ENCODE data around the gene C1QB. TPM values are rescaled to one million over a fixed set of nuclear protein-coding genes. Genes with fewer than 3 reads are reported as not detected.
"Not testable (repeated sequence)": the region's sequence is repeated elsewhere in the genome, so short reads cannot be mapped to it uniquely, and the experiment has no call there.

The C1QB gene
- total RNA-seq, 2 donors from 2014 or later, result 448 to 884 TPM

- DNase-seq (ENCODE audit: low spot score) (no peak), ATAC-seq (ENCODE audit: insufficient number of reproducible peaks, low FRiP score, low read depth) (no peak)
- Histone ChIP-seq H3K4me1 (ENCODE audit: control insufficient read depth in 1 of 2, low read depth in 2 of 2) (no peaks in the 10 kb centered on the region), H3K27me3 (replicated peaks; ENCODE audit: insufficient read depth) (no peaks in the 10 kb centered on the region), H3K4me3 (no peak overlapping the region), H3K36me3 (no peaks in the 10 kb centered on the region), H3K9me3 (no peaks in the 10 kb centered on the region), H3K27ac (no peak overlapping the region)
- TF ChIP-seq CTCF (IDR thresholded peaks at IDR 0.05), result no peak
These were observed 19.0 kb downstream of the C1QB start for GRCh38 chr1:22671999-22672398.

- no peaks in the 10 kb centered on the region for H3K9me3 ChIP-seq
- no peak for ATAC-seq (ENCODE audit: insufficient number of reproducible peaks, low FRiP score, low read depth)
- no peaks in the 10 kb centered on the region for H3K27me3 ChIP-seq (replicated peaks; ENCODE audit: insufficient read depth)
- no peak for DNase-seq (ENCODE audit: low spot score)
- H3K4me3 ChIP-seq, result no peak overlapping the region
- no peaks in the 10 kb centered on the region for H3K36me3 ChIP-seq
- no peaks in the 10 kb centered on the region for H3K4me1 ChIP-seq (ENCODE audit: control insufficient read depth in 1 of 2, low read depth in 2 of 2)
- peak; percentile 37 for TF ChIP-seq CTCF (IDR thresholded peaks at IDR 0.05)
- H3K27ac ChIP-seq, result no peak overlapping the region
These were observed 20.7 kb downstream of the C1QB start for GRCh38 chr1:22673486-22674409.

GRCh38 chr1:22674410-22674749, 21.3 kb downstream of the C1QB start:
- no peak overlapping the region for H3K27ac ChIP-seq
- no peaks in the 10 kb centered on the region for H3K4me1 ChIP-seq (ENCODE audit: control insufficient read depth in 1 of 2, low read depth in 2 of 2)
- DNase-seq (ENCODE audit: low spot score), result no peak
- TF ChIP-seq CTCF (IDR thresholded peaks at IDR 0.05), result no peak
- H3K9me3 ChIP-seq, result no peaks in the 10 kb centered on the region
- no peaks in the 10 kb centered on the region for H3K36me3 ChIP-seq
- no peak overlapping the region for H3K4me3 ChIP-seq
- no peak for ATAC-seq (ENCODE audit: insufficient number of reproducible peaks, low FRiP score, low read depth)
- H3K27me3 ChIP-seq (replicated peaks; ENCODE audit: insufficient read depth), result no peaks in the 10 kb centered on the region

- H3K27me3 ChIP-seq (replicated peaks; ENCODE audit: insufficient read depth); H3K36me3 ChIP-seq; H3K27ac ChIP-seq; H3K4me3 ChIP-seq; H3K9me3 ChIP-seq; ATAC-seq (ENCODE audit: insufficient number of reproducible peaks, low FRiP score, low read depth); H3K4me1 ChIP-seq (ENCODE audit: control insufficient read depth in 1 of 2, low read depth in 2 of 2); DNase-seq (ENCODE audit: low spot score): not testable (repeated sequence)
These were observed 23.1 kb downstream of the C1QB start for GRCh38 chr1:22676151-22676550.

GRCh38 chr1:22676916-22677583, 24.0 kb downstream of the C1QB start:
- no peaks in the 10 kb centered on the region for H3K36me3 ChIP-seq
- no peak overlapping the region for H3K4me3 ChIP-seq
- H3K9me3 ChIP-seq, result no peaks in the 10 kb centered on the region
- no peak for DNase-seq (ENCODE audit: low spot score)
- no peaks in the 10 kb centered on the region for H3K27me3 ChIP-seq (replicated peaks; ENCODE audit: insufficient read depth)
- no peak for ATAC-seq (ENCODE audit: insufficient number of reproducible peaks, low FRiP score, low read depth)
- H3K27ac ChIP-seq, result no peak overlapping the region
- H3K4me1 ChIP-seq (ENCODE audit: control insufficient read depth in 1 of 2, low read depth in 2 of 2), result no peaks in the 10 kb centered on the region
- TF ChIP-seq CTCF (IDR thresholded peaks at IDR 0.05), result no peak
